SK-N-SH (cell line): ENCODE data around the gene METTL1. TPM values are rescaled to one million over a fixed set of nuclear protein-coding genes. Genes with fewer than 3 reads are reported as not detected.

ENCODE experiments used
- CTCF ChIA-PET: fragments of 300-600, 350-600 bp; formaldehyde crosslinking; extraction: SDS; loops from one replicate; lab custom pipeline; 2021; lab: Yijun Ruan, JAX
- POLR2A ChIA-PET: fragments of 350-600 bp; sonication (Branson Sonifier 250); formaldehyde crosslinking; extraction: SDS; loops from one replicate; lab custom pipeline; 2020; ENCODE audit warnings: antibody characterized with exemption, inconsistent platforms; lab: Yijun Ruan, JAX
- DNase-seq: peaks from one replicate; pipeline ENCODE4 v3.0.0; 2012
- H2AFZ ChIP-seq: fragments of 200-600 bp; sonication (generic); 2 replicates; pipeline ENCODE4 v1.8.1; 2016; ENCODE audit warnings: antibody characterized with exemption, mild to moderate bottlenecking, low read depth
- H3F3A ChIP-seq: fragments of 200-600 bp; sonication (generic); replicated peaks from 2 replicates; pipeline ENCODE3; 2016; ENCODE audit warnings: antibody characterized with exemption, mild to moderate bottlenecking; ENCODE audit not compliant: insufficient read depth
- H3K27ac ChIP-seq, 2 experiments: fragments of 200-500 bp in 1 of 2; fragments of 200-600 bp in 1 of 2; sonication (Bioruptor generic) in 1 of 2; sonication (generic), shearing (Covaris generic) in 1 of 2; 2 replicates each; pipeline versions ENCODE4 v1.5.1 to v1.6.1; 2014 to 2016; ENCODE audit warnings: low read depth in 2 of 2, inconsistent platforms in 1 of 2, low read length in 1 of 2, mild to moderate bottlenecking in 1 of 2, mixed read lengths in 1 of 2
- H3K27me3 ChIP-seq: fragments of 200-600 bp; sonication (generic), shearing (Covaris generic); 2 replicates; pipeline ENCODE4 v1.6.1; 2016; ENCODE audit warnings: mixed run types; ENCODE audit not compliant: insufficient read depth
- H3K36me3 ChIP-seq, 2 experiments: fragments of 200-500 bp in 1 of 2; fragments of 200-600 bp in 1 of 2; sonication (Bioruptor generic) in 1 of 2; sonication (generic) in 1 of 2; replicated peaks in 1 of 2; 2 replicates each; pipeline versions ENCODE3 to v1.5.1; 2014 to 2016; ENCODE audit warnings: low read length in 1 of 2, mild to moderate bottlenecking in 1 of 2; ENCODE audit not compliant: insufficient read depth in 2 of 2, control insufficient read depth in 1 of 2
- H3K4me1 ChIP-seq, 2 experiments: fragments of 200-500 bp in 1 of 2; fragments of 200-600 bp in 1 of 2; sonication (Bioruptor generic) in 1 of 2; sonication (generic), shearing (Covaris generic) in 1 of 2; 2 replicates each; pipeline versions ENCODE4 v1.5.1 to v1.6.1; 2014 to 2016; ENCODE audit warnings: low read depth in 1 of 2, low read length in 1 of 2, mixed run types in 1 of 2; ENCODE audit not compliant: insufficient read depth in 2 of 2, control insufficient read depth in 1 of 2
- H3K4me2 ChIP-seq: fragments of 200-600 bp; sonication (generic), shearing (Covaris generic); 2 replicates; pipeline ENCODE4 v1.6.1; 2017; ENCODE audit warnings: mixed run types
- H3K4me3 ChIP-seq, 2 experiments: fragments of 200-500 bp in 1 of 2; fragments of 200-600 bp in 1 of 2; sonication (Bioruptor generic) in 1 of 2; sonication (generic), shearing (Covaris generic) in 1 of 2; 2 replicates each; pipeline versions ENCODE4 v1.5.1 to v1.8.1; 2014 to 2016; ENCODE audit warnings: low read depth in 2 of 2, inconsistent platforms in 1 of 2, low read length in 1 of 2, mild to moderate bottlenecking in 1 of 2, mixed read lengths in 1 of 2, moderate library complexity in 1 of 2
- H3K79me2 ChIP-seq: fragments of 200-600 bp; sonication (generic); 2 replicates; pipeline ENCODE4 v1.8.1; 2017; ENCODE audit warnings: mild to moderate bottlenecking; ENCODE audit not compliant: insufficient read depth
- H3K9ac ChIP-seq: fragments of 200-600 bp; sonication (generic); 2 replicates; pipeline ENCODE4 v1.6.1; 2017; ENCODE audit warnings: mixed run types
- H3K9me2 ChIP-seq: fragments of 200-600 bp; sonication (generic); 2 replicates; pipeline ENCODE4 v1.6.1; 2017; ENCODE audit warnings: mixed run types
- H3K9me3 ChIP-seq: fragments of 200-600 bp; sonication (generic); 2 replicates; pipeline ENCODE4 v1.6.1; 2017; ENCODE audit warnings: mixed run types, mild to moderate bottlenecking, moderate library complexity
- H4K20me1 ChIP-seq: fragments of 200-600 bp; sonication (generic); 2 replicates; pipeline ENCODE4 v1.6.1; 2017; ENCODE audit warnings: mild to moderate bottlenecking, mixed run types; ENCODE audit not compliant: insufficient read depth
- CTCF ChIP-seq: fragments of 200-600 bp; sonication (generic); IDR thresholded peaks from 2 replicates; pipeline ENCODE4 v1.6.1; 2017; ENCODE audit warnings: antibody characterized with exemption, mild to moderate bottlenecking, moderate library complexity
- EZH2phosphoT487 ChIP-seq: fragments of 200-600 bp; sonication (generic); IDR thresholded peaks from 2 replicates; pipeline ENCODE4 v1.6.1; 2017; ENCODE audit warnings: low read depth, mixed run types, mild to moderate bottlenecking, antibody characterized with exemption, moderate library complexity, borderline replicate concordance
- FOSL2 ChIP-seq: IDR thresholded peaks from 2 replicates; pipeline ENCODE4 v1.4.0; 2012; ENCODE audit warnings: low read depth, mild to moderate bottlenecking, moderate library complexity, borderline replicate concordance
- FOXJ3 ChIP-seq: sonication (generic); formaldehyde crosslinking; IDR thresholded peaks from 2 replicates; pipeline ENCODE4 v1.5.1; 2020; ENCODE audit warnings: mild to moderate bottlenecking, missing genetic modification reagents
- FOXM1 ChIP-seq: IDR thresholded peaks from 2 replicates; pipeline ENCODE4 v1.4.0; 2012; ENCODE audit warnings: low read depth, mild to moderate bottlenecking
- GATA2 ChIP-seq: sonication (generic); formaldehyde crosslinking; IDR thresholded peaks from 2 replicates; pipeline ENCODE4 v1.5.0; 2020; ENCODE audit warnings: mild to moderate bottlenecking, missing genetic modification reagents
- JUND ChIP-seq: IDR thresholded peaks from 2 replicates; pipeline ENCODE4 v1.4.0; 2012
- POLR2AphosphoS5 ChIP-seq: IDR thresholded peaks from 2 replicates; pipeline ENCODE4 v1.6.1; 2012; ENCODE audit warnings: low read depth, low read length
- RCOR1 ChIP-seq: fragments of 150-350 bp; IDR thresholded peaks from 2 replicates; pipeline ENCODE4 v1.6.1; 2017; ENCODE audit warnings: antibody characterized with exemption, low read length
- REST ChIP-seq: IDR thresholded peaks from 2 replicates; pipeline ENCODE4 v1.6.1; 2012; ENCODE audit warnings: mild to moderate bottlenecking, low read depth, low read length, moderate library complexity
- RFX5 ChIP-seq: IDR thresholded peaks from 2 replicates; pipeline ENCODE4 v1.6.1; 2012; ENCODE audit warnings: mild to moderate bottlenecking, improper control_type of control experiment, low read length
- RXRA ChIP-seq: IDR thresholded peaks from 2 replicates; pipeline ENCODE4 v1.4.0; 2012; ENCODE audit warnings: low read depth, mild to moderate bottlenecking, borderline replicate concordance
- SIN3A ChIP-seq: IDR thresholded peaks from 2 replicates; pipeline ENCODE4 v1.6.1; 2012; ENCODE audit warnings: low read depth, mild to moderate bottlenecking, low read length, moderate library complexity, borderline replicate concordance
- SMC3 ChIP-seq: IDR thresholded peaks from 2 replicates; pipeline ENCODE4 v1.6.1; 2012; ENCODE audit warnings: low read depth, low read length, improper control_type of control experiment
- TCF12 ChIP-seq: IDR thresholded peaks from 2 replicates; pipeline ENCODE4 v1.4.0; 2012
- USF1 ChIP-seq: IDR thresholded peaks from 2 replicates; pipeline ENCODE4 v1.4.0; 2012; ENCODE audit warnings: low read depth, borderline replicate concordance
- WGBS: methylation state at CpG from one replicate; pipeline ENCODE4 v1.1.6; 2017; ENCODE audit warnings: low lambda C conversion rate; 5-methylcytosine and 5-hydroxymethylcytosine counted together
- polyA plus RNA-seq, 3 experiments: library from polyadenylated mRNA; depleted of rRNA; stranded (reverse); fragments of >200 nt; gene quantifications; 2 replicates each; pipeline ENCODE4 v1.2.3, GENCODE V29; 2012
- TF ChIP-seq, protein P1 (sequence below): IDR thresholded peaks from 2 replicates; pipeline ENCODE4 v1.4.0; 2012; ENCODE audit warnings: low read depth
- TF ChIP-seq, protein P2 (sequence below): fragments of 150-350 bp; IDR thresholded peaks from 2 replicates; pipeline ENCODE4 v1.6.1; 2017; ENCODE audit warnings: antibody characterized with exemption, low read length, low read depth, borderline replicate concordance

Gene METTL1
- polyA plus RNA-seq, 1 of the 3 experiments (the other 2 are of a cell fraction), result 28.0 TPM

DNA sequence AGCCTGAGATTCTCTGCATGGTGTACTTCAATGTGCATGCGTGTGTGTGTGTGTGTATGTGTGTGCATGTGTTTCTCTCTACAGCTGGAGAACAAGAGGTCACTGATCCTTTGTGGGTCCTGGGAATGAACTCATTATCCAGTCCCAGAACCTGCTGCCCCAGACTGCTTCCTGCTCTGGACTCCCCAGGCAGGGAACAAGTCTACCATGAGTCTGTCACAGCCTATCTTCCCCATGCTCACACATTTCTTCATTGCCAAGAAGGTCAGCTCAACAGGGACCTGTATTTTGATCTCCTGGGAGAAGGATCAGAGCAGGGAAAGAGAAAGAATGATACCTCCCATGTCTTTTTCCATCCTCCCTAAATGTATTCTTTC is 30.5 kb downstream of the METTL1 start:
- Histone ChIP-seq H3K9me2 (no peaks in the 10 kb centered on the region), H3K36me3 (peaks cover 2 to 3% of the 10 kb centered on the region in 2 experiments), H3K9me3 (no peaks in the 10 kb centered on the region), H3F3A (peaks cover 19% of the 10 kb centered on the region), H3K4me1 (peaks cover 0 to 33% of the 10 kb centered on the region in 2 experiments; a peak in 3 of 4 replicates), H3K27ac (no peak overlapping the region), H4K20me1 (no peaks in the 10 kb centered on the region), H3K4me2 (no peak overlapping the region), H3K4me3 (no peak overlapping the region), H3K27me3 (no peaks in the 10 kb centered on the region), H3K79me2 (no peaks in the 10 kb centered on the region; the same call in 1 of the 2 replicates), H3K9ac (no peak overlapping the region), H2AFZ (no peak overlapping the region)
- CTCF ChIA-PET, result interaction anchor here (0.6 to 2.2 kb wide), 4 partner anchors 15 to 1316 kb away, joined by 3 to 7 read pairs (median 5); no protein-coding TSS in a partner anchor
- POLR2A ChIA-PET, result no interaction called here
- WGBS, result 90% methylated on average over 1 of the region's 1 CpG
- no peak for DNase-seq
- TF ChIP-seq RCOR1 (no peak), EZH2phosphoT487 (no peak), GATA2 (CRISPR knock-in tag) (no peak), FOSL2 (no peak), FOXM1 (no peak), REST (no peak), RFX5 (no peak), SIN3A (no peak), JUND (no peak), USF1 (no peak), TCF12 (no peak), CTCF (no peak), POLR2AphosphoS5 (no peak), RXRA (no peak), FOXJ3 (CRISPR knock-in tag) (no peak), SMC3 (no peak)
- TF ChIP-seq, protein P1, sequence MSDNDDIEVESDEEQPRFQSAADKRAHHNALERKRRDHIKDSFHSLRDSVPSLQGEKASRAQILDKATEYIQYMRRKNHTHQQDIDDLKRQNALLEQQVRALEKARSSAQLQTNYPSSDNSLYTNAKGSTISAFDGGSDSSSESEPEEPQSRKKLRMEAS, result no peak
- TF ChIP-seq, protein P2, sequence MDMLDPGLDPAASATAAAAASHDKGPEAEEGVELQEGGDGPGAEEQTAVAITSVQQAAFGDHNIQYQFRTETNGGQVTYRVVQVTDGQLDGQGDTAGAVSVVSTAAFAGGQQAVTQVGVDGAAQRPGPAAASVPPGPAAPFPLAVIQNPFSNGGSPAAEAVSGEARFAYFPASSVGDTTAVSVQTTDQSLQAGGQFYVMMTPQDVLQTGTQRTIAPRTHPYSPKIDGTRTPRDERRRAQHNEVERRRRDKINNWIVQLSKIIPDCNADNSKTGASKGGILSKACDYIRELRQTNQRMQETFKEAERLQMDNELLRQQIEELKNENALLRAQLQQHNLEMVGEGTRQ, result no peak
